Islet of Langerhans (tissue), 1 donor: ENCODE data around the gene PTPRC.

Source experiments
- FAIRE-seq: peaks from one replicate; lab custom pipeline; 2011; peaks lifted over from hg19 to GRCh38; lab: Jason Lieb, UNC

PTPRC gene

GRCh38 chr1:198761859-198762616 lies 123.2 kb downstream of the PTPRC start:
- no peak for FAIRE-seq

GRCh38 chr1:198763298-198763714 lies 124.5 kb downstream of the PTPRC start:
- FAIRE-seq: no peak

GRCh38 chr1:198764748-198765147 lies 125.9 kb downstream of the PTPRC start:
- FAIRE-seq: no peak

GRCh38 chr1:198765416-198765815 lies 126.6 kb downstream of the PTPRC start:
- FAIRE-seq: no peak

GRCh38 chr1:198771563-198772153 lies 132.8 kb downstream of the PTPRC start:
- FAIRE-seq: peak; percentile 21

- FAIRE-seq: no peak
Observed at GRCh38 chr1:198772626-198773025, 133.8 kb downstream of the PTPRC start.

GRCh38 chr1:198773030-198773429 lies 134.2 kb downstream of the PTPRC start:
- FAIRE-seq: no peak

- FAIRE-seq: no peak
Observed at GRCh38 chr1:198773523-198773922, 134.7 kb downstream of the PTPRC start.

GRCh38 chr1:198774421-198774820 lies 135.6 kb downstream of the PTPRC start:
- no peak for FAIRE-seq

GRCh38 chr1:198775606-198776005 lies 136.8 kb downstream of the PTPRC start:
- FAIRE-seq: no peak

- no peak for FAIRE-seq
Observed at GRCh38 chr1:198776602-198777029, 137.8 kb downstream of the PTPRC start.

- no peak for FAIRE-seq
Observed at GRCh38 chr1:198778049-198778448, 139.2 kb downstream of the PTPRC start.

- FAIRE-seq: no peak
Observed at GRCh38 chr1:198780376-198780775, 141.5 kb downstream of the PTPRC start.

GRCh38 chr1:198788561-198789064 lies 149.8 kb downstream of the PTPRC start:
- FAIRE-seq: no peak

- FAIRE-seq: no peak
Observed at GRCh38 chr1:198793714-198794113, 154.9 kb downstream of the PTPRC start.

- no peak for FAIRE-seq
Observed at GRCh38 chr1:198794498-198794897, 155.7 kb downstream of the PTPRC start.

- no peak for FAIRE-seq
Observed at GRCh38 chr1:198797656-198798055, 158.8 kb downstream of the PTPRC start.

GRCh38 chr1:198798923-198799386 lies 160.1 kb downstream of the PTPRC start:
- no peak for FAIRE-seq

- no peak for FAIRE-seq
Observed at GRCh38 chr1:198805498-198806151, 166.8 kb downstream of the PTPRC start.

- no peak for FAIRE-seq
Observed at GRCh38 chr1:198806861-198807260, 168.0 kb downstream of the PTPRC start.
